ENCODE results near the gene EPB41L2.

DNA sequence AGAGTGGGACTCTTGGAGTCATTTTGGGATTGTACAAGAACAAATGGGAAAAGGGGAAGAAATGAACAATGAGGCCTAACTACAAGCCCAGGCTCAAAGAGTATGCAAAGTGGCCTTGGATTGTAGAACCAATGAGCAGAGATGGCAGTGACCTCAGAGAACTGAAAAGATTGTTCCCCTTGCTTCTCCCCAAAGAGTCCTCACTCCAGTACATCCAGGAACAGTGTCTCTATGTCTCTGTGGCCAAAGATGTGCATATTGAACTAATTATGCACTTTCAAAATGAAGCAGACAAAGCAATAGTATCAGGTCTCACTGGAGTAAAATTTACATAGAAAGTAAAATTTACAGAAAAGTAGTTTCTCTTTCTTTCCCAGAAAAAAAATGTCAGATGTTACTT lies 154.9 kb downstream of the EPB41L2 start:
- TF ChIP-seq EP300 (IDR thresholded peaks at IDR 0.05) = no peak
- TF ChIP-seq, protein P1, sequence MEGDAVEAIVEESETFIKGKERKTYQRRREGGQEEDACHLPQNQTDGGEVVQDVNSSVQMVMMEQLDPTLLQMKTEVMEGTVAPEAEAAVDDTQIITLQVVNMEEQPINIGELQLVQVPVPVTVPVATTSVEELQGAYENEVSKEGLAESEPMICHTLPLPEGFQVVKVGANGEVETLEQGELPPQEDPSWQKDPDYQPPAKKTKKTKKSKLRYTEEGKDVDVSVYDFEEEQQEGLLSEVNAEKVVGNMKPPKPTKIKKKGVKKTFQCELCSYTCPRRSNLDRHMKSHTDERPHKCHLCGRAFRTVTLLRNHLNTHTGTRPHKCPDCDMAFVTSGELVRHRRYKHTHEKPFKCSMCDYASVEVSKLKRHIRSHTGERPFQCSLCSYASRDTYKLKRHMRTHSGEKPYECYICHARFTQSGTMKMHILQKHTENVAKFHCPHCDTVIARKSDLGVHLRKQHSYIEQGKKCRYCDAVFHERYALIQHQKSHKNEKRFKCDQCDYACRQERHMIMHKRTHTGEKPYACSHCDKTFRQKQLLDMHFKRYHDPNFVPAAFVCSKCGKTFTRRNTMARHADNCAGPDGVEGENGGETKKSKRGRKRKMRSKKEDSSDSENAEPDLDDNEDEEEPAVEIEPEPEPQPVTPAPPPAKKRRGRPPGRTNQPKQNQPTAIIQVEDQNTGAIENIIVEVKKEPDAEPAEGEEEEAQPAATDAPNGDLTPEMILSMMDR (IDR thresholded peaks at IDR 0.05) = no peak

All from esophagus muscularis mucosa (tissue), 3 donors.